Left lung (tissue), 10 donors: Measurements from ENCODE around the gene MGAT1. TPM values are rescaled to one million over a fixed set of nuclear protein-coding genes. Genes with fewer than 3 reads are reported as not detected.
A peak's percentile ranks its signal among the peaks of the same experiment; 100 is the strongest.

Experiments
- ATAC-seq: fragments of 200-7000 bp; cut with Tn5 transposase; one replicate; pipeline ENCODE4 v1.9.1; 2020; ENCODE audit warnings: moderate library complexity
- DNase-seq, 4 donors: peaks; one replicate each; pipeline ENCODE4 v3.0.0-alpha.2; 2013 to 2020
- H3K27ac ChIP-seq, 2 donors: fragments of 200-600 bp; sonication (generic) in 1 of 2; one replicate each; pipeline versions ENCODE4 v1.5.0 to v1.8.0; 2020 to 2021
- H3K27me3 ChIP-seq, 2 donors: fragments of 200-600 bp; sonication (generic) in 1 of 2; one replicate each; pipeline versions ENCODE4 v1.5.0 to v1.8.0; 2020 to 2021
- H3K36me3 ChIP-seq, 2 donors: fragments of 200-600 bp; sonication (generic) in 1 of 2; one replicate each; pipeline versions ENCODE4 v1.5.0 to v1.8.0; 2020 to 2021
- H3K4me1 ChIP-seq, 2 donors: fragments of 200-600 bp; one replicate each; pipeline ENCODE4 v1.8.0; 2021
- H3K4me3 ChIP-seq, 2 donors: fragments of 200-600 bp; sonication (generic) in 1 of 2; one replicate each; pipeline versions ENCODE4 v1.5.0 to v1.8.0; 2020 to 2021; ENCODE audit warnings: mild to moderate bottlenecking in 1 of 2
- H3K9me3 ChIP-seq, 2 donors: fragments of 200-600 bp; sonication (generic) in 1 of 2; one replicate each; pipeline versions ENCODE4 v1.5.0 to v1.8.0; 2020 to 2021
- CTCF ChIP-seq, 2 donors: fragments of 200-600 bp; sonication (generic) in 1 of 2; IDR thresholded peaks; one replicate each; pipeline versions ENCODE4 v1.5.0 to v1.8.0; 2021; ENCODE audit warnings: antibody characterized with exemption in 2 of 2
- intact Hi-C, 2 donors: fragments of 100-400 bp; cut with DNase I; formaldehyde crosslinking; loops; one replicate each; pipeline versions ENCODE4 v1.11.2 to v1.14.2; 2022
- polyA plus RNA-seq, 6 donors: library from polyadenylated mRNA; unstranded; fragments of 120-200 nt; gene quantifications; one replicate each; pipeline ENCODE4 v1.2.1, GENCODE V29; 2013; ENCODE audit not compliant: insufficient read length in 6 of 6
- total RNA-seq, 2 donors: library from RNA; stranded (reverse); fragmentation: NEBNext Ultra II Directional; extraction: Animal tissue kit (Norgen Biotek cat#: 25700); gene quantifications; one replicate each; pipeline ENCODE4 v1.2.1, GENCODE V29; 2021
- donor health status: DM: no; HTN: yes; CAD: no.
- donor health status: DM: no; HTN: no; CAD: no.

Gene MGAT1
- total and polyA plus RNA-seq, 8 donors = 70.6 to 263 (median 86.0) TPM

GRCh38 chr5:180818677-180819341 lies 16.2 kb upstream of the MGAT1 start:
- Histone ChIP-seq H3K27ac (peak overlapping the region in 1 of 2 donors; percentile 64), H3K4me1 (peaks cover 14 to 63% of the 10 kb centered on the region in 2 donors), H3K9me3 (no peaks in the 10 kb centered on the region), H3K27me3 (no peaks in the 10 kb centered on the region), H3K4me3 (no peak overlapping the region), H3K36me3 (no peaks in the 10 kb centered on the region)
- intact Hi-C loops = no loop called here
- DNase-seq (no peak), ATAC-seq (no peak)
- TF ChIP-seq CTCF (IDR thresholded peaks at IDR 0.05) = no peak

- H3K4me1 ChIP-seq = peaks cover 14 to 63% of the 10 kb centered on the region in 2 donors
- peaks cover 0 to 4% of the 10 kb centered on the region in 2 donors for H3K36me3 ChIP-seq
- ATAC-seq (no peak), DNase-seq (no peak)
- intact Hi-C loops = no loop called here
- H3K9me3 ChIP-seq = no peaks in the 10 kb centered on the region
- no peak for TF ChIP-seq CTCF (IDR thresholded peaks at IDR 0.05)
- peak overlapping the region; percentile 64 to 100 for H3K27ac ChIP-seq
- no peak overlapping the region for H3K4me3 ChIP-seq
- no peaks in the 10 kb centered on the region for H3K27me3 ChIP-seq
These were observed 15.5 kb upstream of the MGAT1 start for GRCh38 chr5:180817893-180818674.

- peak; percentile 57 for ATAC-seq
- H3K9me3 ChIP-seq = no peaks in the 10 kb centered on the region
- peak overlapping the region in 1 of 2 donors; percentile 8 for H3K4me3 ChIP-seq
- peaks cover 14 to 67% of the 10 kb centered on the region in 2 donors for H3K4me1 ChIP-seq
- no peaks in the 10 kb centered on the region for H3K27me3 ChIP-seq
- intact Hi-C loops = no loop called here
- peak overlapping the region; percentile 64 to 100 for H3K27ac ChIP-seq
- peaks cover 0 to 4% of the 10 kb centered on the region in 2 donors for H3K36me3 ChIP-seq
- DNase-seq = peak in 1 of 4 donors; percentile 68
- no peak for TF ChIP-seq CTCF (IDR thresholded peaks at IDR 0.05)
These were observed 14.3 kb upstream of the MGAT1 start for GRCh38 chr5:180816608-180817534.

- Histone ChIP-seq H3K36me3 (peaks cover 0 to 4% of the 10 kb centered on the region in 2 donors), H3K4me1 (peaks cover 22 to 66% of the 10 kb centered on the region in 2 donors), H3K27ac (peak overlapping the region; percentile 64 to 100), H3K9me3 (no peaks in the 10 kb centered on the region), H3K4me3 (peak overlapping the region; percentile 2 to 99), H3K27me3 (no peaks in the 10 kb centered on the region)
- DNase-seq (no peak), ATAC-seq (peak; percentile 16)
- intact Hi-C loops = no loop called here
- TF ChIP-seq CTCF (IDR thresholded peaks at IDR 0.05) = no peak
These were observed 12.8 kb upstream of the MGAT1 start for GRCh38 chr5:180815293-180815917.
